Stomach (tissue), 4 donors: ENCODE results near the gene DISP3.

Source experiments
- CTCF ChIP-seq, 7 experiments: fragments of 450-650 bp in 4 of 7; fragments of 200-600 bp in 3 of 7; sonication (generic) in 3 of 7; IDR thresholded peaks; one replicate each; pipeline ENCODE4 v1.5.1; 2016 to 2019; ENCODE audit warnings: antibody characterized with exemption in 7 of 7, control low read depth in 2 of 7, mild to moderate bottlenecking in 1 of 7
- POLR2A ChIP-seq, 4 donors: fragments of 450-650 bp; IDR thresholded peaks; one replicate each; pipeline ENCODE4 v1.6.1; 2016; ENCODE audit warnings: antibody characterized with exemption in 4 of 4, control low read depth in 2 of 4, mild to moderate bottlenecking in 1 of 4, moderate library complexity in 1 of 4
- POLR2AphosphoS5 ChIP-seq, 3 donors: sonication (generic); formaldehyde crosslinking; IDR thresholded peaks; one replicate each; pipeline ENCODE4 v1.6.1; 2016; ENCODE audit warnings: antibody characterized with exemption in 3 of 3

- no peak for TF ChIP-seq CTCF (IDR thresholded peaks at IDR 0.05)
- no peak for TF ChIP-seq POLR2A (IDR thresholded peaks at IDR 0.05)
- no peak for TF ChIP-seq POLR2AphosphoS5 (IDR thresholded peaks at IDR 0.05)
Measured at GRCh38 chr1:11559591-11559970, 80.6 kb downstream of the DISP3 start.
